Adrenal gland (tissue), 12 donors: ENCODE data around the gene UBE2E2. TPM values are rescaled to one million over a fixed set of nuclear protein-coding genes. Genes with fewer than 3 reads are reported as not detected.

Source experiments
- DNase-seq, 7 donors: peaks; one replicate each; pipeline ENCODE4 v3.0.0-alpha.2; 2019 to 2020
- H3K27ac ChIP-seq, 5 donors: fragments of 200-600 bp; sonication (generic) in 4 of 5; 1 replicate in 3 of 5; 2 replicates in 2 of 5; pipeline versions ENCODE4 v1.5.1 to v1.8.0; 2016 to 2020; ENCODE audit warnings: mild to moderate bottlenecking in 1 of 5
- H3K27me3 ChIP-seq: fragments of 200-600 bp; 2 replicates; pipeline ENCODE4 v1.8.0; 2021
- H3K36me3 ChIP-seq, 2 donors: fragments of 200-600 bp; replicated peaks in 1 of 2; 1 replicate in 1 of 2; 2 replicates in 1 of 2; pipeline versions ENCODE4 v1.5.1 to v1.8.0; 2018 to 2022
- H3K4me1 ChIP-seq, 2 donors: fragments of 200-600 bp; replicated peaks in 1 of 2; 1 replicate in 1 of 2; 2 replicates in 1 of 2; pipeline versions ENCODE4 v1.5.1 to v1.8.0; 2018 to 2021
- H3K4me3 ChIP-seq, 4 donors: fragments of 200-600 bp; sonication (generic) in 3 of 4; one replicate each; pipeline ENCODE4 v1.5.1; 2016 to 2018
- H3K9me3 ChIP-seq, 3 donors: fragments of 200-600 bp; sonication (generic) in 1 of 3; replicated peaks in 1 of 3; 1 replicate in 2 of 3; 2 replicates in 1 of 3; pipeline versions ENCODE4 v1.5.1 to v1.8.0; 2016 to 2021
- POLR2A ChIP-seq, 2 donors: fragments of 450-650 bp; IDR thresholded peaks; one replicate each; pipeline ENCODE4 v1.6.1; 2017; ENCODE audit warnings: antibody characterized with exemption in 2 of 2, mild to moderate bottlenecking in 2 of 2, moderate library complexity in 1 of 2
- WGBS, 4 donors: extraction: QIAGEN DNeasy Blood & Tissue Kit in 2 of 4; methylation state at CpG; one replicate each; pipeline versions ENCODE4 v1.1.5 to v1.1.7; 2013 to 2017; 5-methylcytosine and 5-hydroxymethylcytosine counted together
- intact Hi-C, 2 donors: fragments of 100-400 bp; cut with DNase I; formaldehyde crosslinking; loops; one replicate each; pipeline versions ENCODE4 v1.14.1 to v1.15.0; 2022 to 2023
- polyA plus RNA-seq, 3 donors: library from polyadenylated mRNA; stranded (reverse); fragments of 200-250 nt in 2 of 3; fragments of 350-450 nt in 1 of 3; fragmentation: Illumina TruSeq in 1 of 3; extraction: RNeasy Lipid Tissue Mini Kit (QIAGEN cat#74804) in 1 of 3; gene quantifications; one replicate each; pipeline ENCODE4 v1.2.3, GENCODE V29; 2013 to 2014
- total RNA-seq, 9 donors: library from RNA; depleted of rRNA in 4 of 9; stranded (reverse); fragments of >200 nt in 4 of 9; fragments of 120-200 nt in 1 of 9; fragmentation: NEBNext Ultra II Directional in 1 of 9; extraction: Animal tissue kit (Norgen Biotek cat#: 25700) in 1 of 9; gene quantifications; one replicate each; pipeline versions ENCODE4 v1.1.0 to v1.2.4, GENCODE V29; 2013 to 2023
- TF ChIP-seq, protein P1 (sequence below), 6 experiments: fragments of 450-650 bp in 4 of 6; fragments of 200-600 bp in 2 of 6; sonication (generic) in 1 of 6; IDR thresholded peaks; 1 replicate in 5 of 6; 2 replicates in 1 of 6; pipeline versions ENCODE4 v1.5.1 to v1.8.0; 2016 to 2021; ENCODE audit warnings: antibody characterized with exemption in 6 of 6, mild to moderate bottlenecking in 2 of 6, moderate library complexity in 1 of 6
- donor health status: healthy with polysubstance abuse.
- donor health status: Bipolar disorder and iron deficiency.
- donor health status: DM: yes; HTN: yes; CAD: no.
- donor health status: DM: no; HTN: no; CAD: no.
- donor health status: DM: no; HTN: no; CAD: no.
- donor health status: DM: yes; HTN: yes; CAD: no.

UBE2E2 gene
- total and polyA plus RNA-seq, 12 donors, result 9.3 to 29.6 (median 20.7) TPM

DNA sequence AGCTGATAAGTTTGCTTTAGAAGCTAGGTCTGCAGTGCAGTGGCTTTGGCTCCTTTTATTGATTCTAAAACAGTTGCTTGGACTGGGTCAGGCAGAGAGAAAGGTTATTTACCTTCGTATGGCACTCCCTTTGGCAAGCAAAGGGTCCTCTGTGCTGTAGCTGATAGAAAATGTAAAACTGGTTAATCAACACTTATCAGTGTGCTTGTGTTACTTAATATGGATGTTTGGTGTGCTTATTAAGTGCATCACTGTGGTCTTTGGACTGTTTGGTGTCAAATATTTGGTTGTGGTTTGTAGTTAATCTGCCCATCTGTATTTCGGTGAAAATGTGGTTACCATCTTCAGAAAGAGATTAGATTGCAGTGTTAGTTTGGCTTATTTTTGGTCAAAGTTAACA lies 16.0 kb downstream of the UBE2E2 start:
- no peaks in the 10 kb centered on the region for H3K36me3 ChIP-seq
- no peak overlapping the region for H3K27ac ChIP-seq
- intact Hi-C loops, result no loop called here
- H3K4me3 ChIP-seq, result no peak overlapping the region
- H3K27me3 ChIP-seq, result no peaks in the 10 kb centered on the region
- 51 to 68% (median 63%) methylated on average over 2 of the region's 2 CpGs for WGBS, 4 donors
- peaks cover 0 to 2% (median 0%) of the 10 kb centered on the region in 3 donors for H3K9me3 ChIP-seq
- no peak for DNase-seq
- H3K4me1 ChIP-seq, result peaks cover 0 to 17% of the 10 kb centered on the region in 2 donors
- TF ChIP-seq POLR2A (IDR thresholded peaks at IDR 0.05), result no peak
- TF ChIP-seq, protein P1, sequence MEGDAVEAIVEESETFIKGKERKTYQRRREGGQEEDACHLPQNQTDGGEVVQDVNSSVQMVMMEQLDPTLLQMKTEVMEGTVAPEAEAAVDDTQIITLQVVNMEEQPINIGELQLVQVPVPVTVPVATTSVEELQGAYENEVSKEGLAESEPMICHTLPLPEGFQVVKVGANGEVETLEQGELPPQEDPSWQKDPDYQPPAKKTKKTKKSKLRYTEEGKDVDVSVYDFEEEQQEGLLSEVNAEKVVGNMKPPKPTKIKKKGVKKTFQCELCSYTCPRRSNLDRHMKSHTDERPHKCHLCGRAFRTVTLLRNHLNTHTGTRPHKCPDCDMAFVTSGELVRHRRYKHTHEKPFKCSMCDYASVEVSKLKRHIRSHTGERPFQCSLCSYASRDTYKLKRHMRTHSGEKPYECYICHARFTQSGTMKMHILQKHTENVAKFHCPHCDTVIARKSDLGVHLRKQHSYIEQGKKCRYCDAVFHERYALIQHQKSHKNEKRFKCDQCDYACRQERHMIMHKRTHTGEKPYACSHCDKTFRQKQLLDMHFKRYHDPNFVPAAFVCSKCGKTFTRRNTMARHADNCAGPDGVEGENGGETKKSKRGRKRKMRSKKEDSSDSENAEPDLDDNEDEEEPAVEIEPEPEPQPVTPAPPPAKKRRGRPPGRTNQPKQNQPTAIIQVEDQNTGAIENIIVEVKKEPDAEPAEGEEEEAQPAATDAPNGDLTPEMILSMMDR (IDR thresholded peaks at IDR 0.05), result no peak

DNA sequence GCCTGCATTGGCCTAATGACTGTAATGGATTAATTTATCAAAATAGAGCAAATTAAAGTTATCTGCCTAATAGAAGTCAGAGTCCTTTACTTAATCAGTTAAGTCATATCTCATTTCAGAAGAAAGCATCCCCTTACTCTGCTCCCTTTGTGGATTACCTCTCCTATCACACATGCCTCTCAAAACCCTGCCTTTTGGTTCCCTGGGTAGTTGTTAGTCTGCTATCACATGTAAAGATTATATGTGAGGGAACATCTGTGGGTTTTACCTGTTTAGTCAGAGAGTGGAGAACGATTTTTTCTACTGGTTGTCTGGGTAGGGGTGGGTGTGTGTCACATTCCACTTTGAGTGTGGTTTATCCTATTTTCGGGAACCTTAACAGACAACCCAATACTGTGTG lies 16.4 kb downstream of the UBE2E2 start:
- Histone ChIP-seq H3K27me3 (no peaks in the 10 kb centered on the region), H3K36me3 (no peaks in the 10 kb centered on the region), H3K4me1 (peaks cover 0 to 17% of the 10 kb centered on the region in 2 donors), H3K9me3 (peaks cover 0 to 6% (median 0%) of the 10 kb centered on the region in 3 donors), H3K27ac (no peak overlapping the region), H3K4me3 (no peak overlapping the region)
- DNase-seq, result no peak
- intact Hi-C loops, result no loop called here
- no peak for TF ChIP-seq POLR2A (IDR thresholded peaks at IDR 0.05)
- WGBS, 4 donors, result 55 to 81% (median 59%) methylated on average over 2 of the region's 2 CpGs

DNA sequence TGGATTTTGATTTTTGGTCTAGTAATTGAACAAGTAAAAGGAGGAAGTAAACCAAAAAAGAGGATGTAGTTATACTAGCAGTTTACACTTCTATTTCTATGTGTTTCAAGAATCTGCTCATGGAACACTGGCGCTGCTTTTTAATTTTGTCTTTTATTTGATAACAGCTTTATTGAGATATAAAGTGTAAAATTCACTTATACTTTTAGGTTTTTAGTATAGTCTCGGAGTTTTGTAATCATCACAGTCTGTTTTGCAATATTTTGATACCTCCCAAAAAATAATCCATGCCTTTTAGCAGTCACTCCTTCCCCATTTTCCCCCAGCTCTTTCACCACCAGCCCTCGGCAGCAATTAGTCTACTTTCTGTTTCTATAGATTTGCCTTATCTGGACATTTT lies 18.0 kb downstream of the UBE2E2 start:
- intact Hi-C loops, result no loop called here
- Histone ChIP-seq H3K9me3 (peaks cover 0 to 6% (median 0%) of the 10 kb centered on the region in 3 donors), H3K27me3 (no peaks in the 10 kb centered on the region), H3K4me1 (peaks cover 0 to 10% of the 10 kb centered on the region in 2 donors), H3K36me3 (no peaks in the 10 kb centered on the region), H3K27ac (no peak overlapping the region), H3K4me3 (no peak overlapping the region)
- 80 to 86% (median 83%) methylated on average over 3 of the region's 3 CpGs for WGBS, 4 donors
- no peak for DNase-seq
- TF ChIP-seq, protein P1 (IDR thresholded peaks at IDR 0.05), result no peak
- no peak for TF ChIP-seq POLR2A (IDR thresholded peaks at IDR 0.05)

DNA sequence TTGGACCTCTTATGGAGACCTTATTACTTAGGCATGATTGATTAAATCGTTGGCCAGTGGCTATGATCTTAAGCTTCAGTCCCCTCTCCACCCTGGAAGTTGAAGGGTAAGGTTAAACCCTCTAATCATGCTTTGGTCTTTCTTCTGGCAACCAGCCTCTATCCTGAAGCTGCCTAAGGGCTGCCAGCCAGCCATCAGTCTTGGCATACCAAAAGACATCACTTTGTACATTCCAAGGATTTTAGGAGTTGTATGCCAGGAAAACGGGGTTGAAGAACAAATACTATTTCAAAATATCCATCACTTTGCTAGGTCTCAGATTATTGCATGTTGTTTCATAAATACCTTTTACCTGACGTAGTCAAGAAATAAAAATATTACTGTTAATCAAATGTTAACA lies 28.9 kb downstream of the UBE2E2 start:
- no peak for DNase-seq
- intact Hi-C loops, result no loop called here
- no peak for TF ChIP-seq POLR2A (IDR thresholded peaks at IDR 0.05)
- TF ChIP-seq, protein P1 (IDR thresholded peaks at IDR 0.05), result no peak
- no peaks in the 10 kb centered on the region for H3K27me3 ChIP-seq
- H3K4me1 ChIP-seq, result no peaks in the 10 kb centered on the region
- no peaks in the 10 kb centered on the region for H3K9me3 ChIP-seq
- no peaks in the 10 kb centered on the region for H3K36me3 ChIP-seq
- 62 to 74% (median 71%) methylated on average over 3 of the region's 3 CpGs for WGBS, 4 donors
- no peak overlapping the region for H3K27ac ChIP-seq
- H3K4me3 ChIP-seq, result no peak overlapping the region

DNA sequence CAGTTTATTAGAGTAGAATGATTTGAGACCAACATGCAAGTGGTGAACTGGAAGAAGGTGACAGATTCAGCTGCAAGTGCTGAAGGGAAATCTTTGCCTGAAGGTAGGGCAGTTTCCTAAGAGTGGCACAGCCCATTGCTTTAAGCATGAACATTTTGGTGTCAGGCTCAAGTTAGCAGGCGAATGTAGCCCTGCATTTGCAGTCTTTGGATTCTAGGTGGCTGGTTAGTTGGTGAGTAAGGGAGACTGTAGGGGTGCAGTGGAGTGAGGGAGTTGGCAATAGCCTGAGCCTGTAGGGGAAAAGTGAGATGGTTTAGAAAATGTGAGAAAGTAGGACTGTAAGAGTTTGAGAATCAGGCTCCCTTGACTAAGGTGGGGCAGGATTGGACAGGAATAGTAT lies 29.7 kb downstream of the UBE2E2 start:
- H3K27me3 ChIP-seq, result no peaks in the 10 kb centered on the region
- DNase-seq, result no peak
- no peaks in the 10 kb centered on the region for H3K9me3 ChIP-seq
- TF ChIP-seq, protein P1 (IDR thresholded peaks at IDR 0.05), result no peak
- TF ChIP-seq POLR2A (IDR thresholded peaks at IDR 0.05), result no peak
- H3K27ac ChIP-seq, result no peak overlapping the region
- intact Hi-C loops, result no loop called here
- H3K4me1 ChIP-seq, result no peaks in the 10 kb centered on the region
- WGBS, 4 donors, result 74 to 98% (median 88%) methylated on average over 1 of the region's 1 CpG
- no peaks in the 10 kb centered on the region for H3K36me3 ChIP-seq
- H3K4me3 ChIP-seq, result no peak overlapping the region
